ACC112 (cell line): ENCODE results near the gene RAB7B.
A peak's percentile ranks its signal among the peaks of the same experiment; 100 is the strongest.

ENCODE experiments used
- H2AFZ ChIP-seq: fragments of 200-600 bp; sonication (generic); one replicate; pipeline ENCODE4 v1.6.0; 2017; ENCODE audit warnings: antibody characterized with exemption, low read length; ENCODE audit not compliant: unreplicated experiment
- H3K27ac ChIP-seq: fragments of 200-600 bp; sonication (generic); 2 replicates; pipeline ENCODE4 v1.5.1; 2014; ENCODE audit warnings: low read depth, mild to moderate bottlenecking, antibody characterized with exemption, low read length, moderate library complexity
- H3K27me3 ChIP-seq: fragments of 200-600 bp; sonication (generic); 2 replicates; pipeline ENCODE4 v1.6.1; 2014; ENCODE audit warnings: mild to moderate bottlenecking, antibody characterized with exemption, low read length, moderate library complexity, mixed read lengths; ENCODE audit not compliant: insufficient read depth
- H3K36me3 ChIP-seq: fragments of 200-600 bp; sonication (generic); 2 replicates; pipeline ENCODE4 v1.6.1; 2016; ENCODE audit warnings: mild to moderate bottlenecking, antibody characterized with exemption, low read length, moderate library complexity, mixed read lengths; ENCODE audit not compliant: insufficient read depth
- H3K4me1 ChIP-seq: fragments of 200-600 bp; sonication (generic); one replicate; pipeline ENCODE4 v1.6.1; 2016; ENCODE audit warnings: low read length, mixed read lengths; ENCODE audit not compliant: insufficient read depth, unreplicated experiment, control insufficient read depth
- H3K4me3 ChIP-seq: fragments of 200-600 bp; sonication (generic); 2 replicates; pipeline ENCODE4 v1.5.1; 2014; ENCODE audit warnings: mild to moderate bottlenecking, low read depth, low read length
- H3K79me2 ChIP-seq: fragments of 200-600 bp; sonication (generic); one replicate; pipeline ENCODE4 v1.6.0; 2016; ENCODE audit warnings: low read length; ENCODE audit not compliant: control insufficient read depth, unreplicated experiment, insufficient read depth

RAB7B gene

DNA sequence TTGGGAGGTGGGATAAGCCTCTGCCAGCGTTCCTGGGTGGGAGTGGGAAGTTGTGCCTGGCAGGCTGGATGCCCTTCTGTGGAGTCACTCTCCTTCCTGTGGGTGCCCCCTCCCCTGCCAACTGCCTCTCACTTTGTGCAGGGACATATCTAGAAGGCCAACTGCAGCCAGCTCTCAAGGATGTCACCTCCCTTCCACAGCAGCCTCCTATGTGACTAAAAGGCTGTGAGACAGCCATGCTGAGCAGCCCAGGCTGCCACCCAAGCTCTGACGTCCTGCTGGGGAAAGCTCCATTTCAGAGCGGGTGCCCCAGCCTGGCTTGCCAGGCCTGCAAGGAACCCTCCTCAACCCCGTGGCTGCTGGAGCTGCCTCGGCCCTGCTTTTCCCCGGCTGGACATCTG, 40.4 kb downstream of the RAB7B start:
- Histone ChIP-seq H3K36me3 (no peaks in the 10 kb centered on the region), H3K27ac (no peak overlapping the region; the same call in 1 of the 2 replicates), H3K4me3 (no peak overlapping the region), H3K4me1 (peaks cover 31% of the 10 kb centered on the region), H3K79me2 (no peaks in the 10 kb centered on the region), H2AFZ (no peak overlapping the region), H3K27me3 (no peaks in the 10 kb centered on the region)

GRCh38 chr1:205961991-205962820, 41.0 kb downstream of the RAB7B start:
- Histone ChIP-seq H3K4me1 (peaks cover 31% of the 10 kb centered on the region), H3K36me3 (no peaks in the 10 kb centered on the region), H3K79me2 (no peaks in the 10 kb centered on the region), H3K4me3 (no peak overlapping the region), H3K27me3 (no peaks in the 10 kb centered on the region), H3K27ac (peak overlapping the region; percentile 1; the same call in 1 of the 2 replicates), H2AFZ (no peak overlapping the region)

DNA sequence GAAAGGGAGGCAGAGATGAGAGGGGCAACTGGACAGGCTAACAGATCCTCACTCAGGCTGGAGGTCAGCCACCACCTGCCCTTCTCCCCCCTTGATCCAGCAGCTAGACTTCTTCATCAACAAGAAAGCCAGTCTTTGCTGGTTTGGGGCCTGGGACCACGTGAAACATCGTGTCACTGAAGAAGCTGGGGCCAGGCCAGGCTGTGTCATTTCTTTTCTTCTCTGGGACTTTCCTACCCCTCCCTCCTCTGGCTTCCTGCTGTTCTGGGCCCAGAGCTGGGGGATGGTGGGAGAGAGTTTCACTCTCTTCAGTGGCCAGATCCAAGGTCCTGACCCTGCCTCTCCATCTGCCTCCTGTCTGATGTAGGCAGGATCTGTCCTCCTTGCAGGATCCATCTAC, 41.8 kb downstream of the RAB7B start:
- Histone ChIP-seq H3K27ac (peak overlapping the region; percentile 1; the same call in 1 of the 2 replicates), H2AFZ (no peak overlapping the region), H3K4me1 (peaks cover 31% of the 10 kb centered on the region), H3K79me2 (no peaks in the 10 kb centered on the region), H3K27me3 (no peaks in the 10 kb centered on the region), H3K36me3 (no peaks in the 10 kb centered on the region), H3K4me3 (no peak overlapping the region)

- H2AFZ ChIP-seq: no peak overlapping the region
- no peaks in the 10 kb centered on the region for H3K36me3 ChIP-seq
- H3K4me1 ChIP-seq: peaks cover 31% of the 10 kb centered on the region
- no peak overlapping the region for H3K27ac ChIP-seq
- H3K4me3 ChIP-seq: no peak overlapping the region
- no peaks in the 10 kb centered on the region for H3K27me3 ChIP-seq
- H3K79me2 ChIP-seq: no peaks in the 10 kb centered on the region
Observed at GRCh38 chr1:205959789-205960188, 43.4 kb downstream of the RAB7B start.

DNA sequence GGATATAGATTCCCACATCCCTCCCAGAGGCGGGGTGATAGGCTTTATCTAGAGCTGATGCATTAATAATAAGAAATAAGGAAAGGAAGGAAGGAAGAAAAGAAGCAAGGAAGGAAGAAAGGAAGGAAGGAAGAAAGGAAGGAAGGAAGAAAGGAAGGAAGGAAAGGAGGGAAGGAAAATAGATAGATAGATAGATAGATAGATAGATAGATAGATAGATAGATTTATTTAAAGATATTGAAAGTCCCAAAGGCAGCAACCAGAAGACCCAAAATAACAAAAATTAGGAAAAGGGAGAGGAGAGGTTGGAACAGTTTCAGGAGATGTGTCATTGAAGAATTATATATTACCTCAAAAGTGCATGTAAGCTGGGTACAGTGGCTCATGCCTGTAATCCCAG, 47.7 kb downstream of the RAB7B start:
- Histone ChIP-seq H3K79me2 (no peaks in the 10 kb centered on the region), H3K4me3 (no peak overlapping the region), H3K27ac (no peak overlapping the region), H3K36me3 (no peaks in the 10 kb centered on the region), H3K4me1 (peaks cover 19% of the 10 kb centered on the region), H3K27me3 (no peaks in the 10 kb centered on the region), H2AFZ (no peak overlapping the region)

DNA sequence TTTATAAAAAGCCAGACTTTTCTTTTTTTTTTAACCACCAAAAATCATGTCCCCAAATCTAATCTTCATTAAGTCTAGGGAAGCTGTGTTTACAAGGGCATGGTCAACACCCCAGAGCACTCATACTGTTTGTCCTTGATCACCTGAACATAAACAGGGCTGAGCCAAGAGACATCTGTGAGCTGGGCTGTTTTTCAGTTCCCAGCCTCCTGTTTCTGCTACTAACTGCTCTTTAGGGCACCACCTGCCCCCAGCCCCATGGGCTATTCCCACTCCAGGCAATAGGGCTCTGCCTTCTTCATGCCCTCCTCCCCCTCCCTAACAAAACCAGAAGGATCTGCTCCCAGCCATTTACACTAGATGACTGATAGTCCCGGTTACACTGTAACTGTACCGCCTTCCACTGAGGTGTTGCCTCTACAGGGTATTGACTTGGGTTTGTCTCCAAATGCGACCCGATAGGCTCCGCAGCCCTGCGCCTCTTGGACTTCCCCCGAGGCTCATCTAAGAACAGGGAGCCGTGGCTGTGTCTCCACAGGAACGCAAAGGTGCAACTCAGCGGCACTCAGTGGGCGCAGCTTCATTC, 48.3 kb downstream of the RAB7B start:
- Histone ChIP-seq H3K4me3 (no peak overlapping the region), H3K36me3 (no peaks in the 10 kb centered on the region), H3K79me2 (no peaks in the 10 kb centered on the region), H2AFZ (no peak overlapping the region), H3K27me3 (no peaks in the 10 kb centered on the region), H3K4me1 (peaks cover 24% of the 10 kb centered on the region), H3K27ac (no peak overlapping the region)

DNA sequence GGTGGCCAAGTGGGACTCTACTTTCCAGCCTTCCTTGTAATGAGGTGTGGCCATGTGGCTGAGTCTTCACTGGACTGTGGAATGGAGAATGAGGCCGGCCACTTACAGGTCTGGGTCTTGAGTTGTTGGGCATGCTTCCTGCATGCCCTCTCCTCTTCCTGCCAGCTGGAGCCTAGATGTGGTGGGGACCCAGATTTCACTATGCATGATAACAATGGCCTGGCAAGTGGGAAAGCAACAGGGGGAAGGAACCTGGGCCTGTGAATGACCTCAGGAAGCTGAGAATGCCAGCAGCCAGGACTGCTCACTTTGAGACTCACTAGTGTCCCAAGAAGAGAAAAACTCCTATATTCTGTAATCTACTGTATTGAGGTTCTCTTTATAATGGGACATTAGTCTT, 51.4 kb downstream of the RAB7B start:
- peaks cover 26% of the 10 kb centered on the region for H3K4me1 ChIP-seq
- H2AFZ ChIP-seq: no peak overlapping the region
- H3K27ac ChIP-seq: no peak overlapping the region
- H3K36me3 ChIP-seq: no peaks in the 10 kb centered on the region
- no peaks in the 10 kb centered on the region for H3K79me2 ChIP-seq
- no peak overlapping the region for H3K4me3 ChIP-seq
- H3K27me3 ChIP-seq: peaks cover 2% of the 10 kb centered on the region; the same call in 1 of the 2 replicates

DNA sequence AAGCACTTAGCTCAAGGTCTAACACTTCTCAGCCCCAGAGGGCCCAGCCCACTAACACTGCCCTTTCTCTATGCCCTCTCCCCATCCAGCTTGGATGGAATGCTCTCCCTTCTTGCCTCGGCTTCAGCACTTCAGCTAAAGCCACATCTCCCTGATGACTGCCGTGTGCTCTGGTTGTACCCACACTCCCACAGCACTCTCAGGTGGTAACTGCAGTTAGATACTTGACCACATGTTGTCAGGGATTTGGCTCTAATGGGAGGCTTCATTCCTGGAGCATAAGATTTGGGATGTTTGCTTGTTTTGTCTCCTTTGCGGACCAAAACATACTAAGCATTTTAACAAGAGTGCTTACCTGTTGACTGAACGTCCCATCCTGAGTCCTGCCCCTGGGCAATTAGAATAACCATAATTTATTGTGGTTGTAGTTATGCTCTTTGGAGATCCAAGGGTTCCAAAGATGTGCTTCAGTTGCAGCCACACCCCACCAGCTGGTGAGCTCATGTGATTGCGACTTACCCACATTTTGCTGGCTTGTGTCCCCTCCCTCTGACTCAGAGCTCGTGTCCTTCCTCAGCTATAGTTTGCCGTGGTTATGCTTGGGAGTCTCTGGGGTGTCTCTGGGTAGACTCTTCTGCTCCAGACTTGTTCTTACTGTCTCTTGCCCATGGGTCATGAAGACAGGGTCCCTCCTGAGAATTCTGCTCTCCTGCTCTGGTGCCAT, 52.2 kb downstream of the RAB7B start:
- Histone ChIP-seq H3K4me1 (peaks cover 26% of the 10 kb centered on the region), H3K27me3 (peaks cover 10% of the 10 kb centered on the region), H3K27ac (peak overlapping the region; percentile 9; the same call in 1 of the 2 replicates), H3K36me3 (no peaks in the 10 kb centered on the region), H2AFZ (no peak overlapping the region), H3K79me2 (no peaks in the 10 kb centered on the region), H3K4me3 (no peak overlapping the region)

DNA sequence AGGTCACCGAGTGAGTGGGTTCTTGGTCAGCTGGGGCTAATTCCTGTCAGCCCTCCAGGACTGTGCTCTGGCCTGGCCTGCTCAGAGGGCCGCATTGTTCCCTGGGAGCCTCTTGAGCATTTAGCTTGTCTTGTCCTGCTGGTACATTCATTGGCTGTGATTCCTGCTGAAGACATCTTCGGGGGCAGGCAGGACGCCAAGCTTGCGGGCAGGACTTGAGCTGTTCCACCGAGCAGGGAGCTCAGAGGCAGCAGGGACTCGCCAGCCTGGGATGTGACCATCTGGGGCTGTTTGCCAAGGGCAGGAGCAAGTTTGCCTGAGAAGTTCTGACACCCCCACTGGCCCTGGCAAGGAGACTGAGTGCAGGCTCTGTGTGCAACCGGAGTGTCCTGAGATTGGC, 52.9 kb downstream of the RAB7B start:
- no peaks in the 10 kb centered on the region for H3K36me3 ChIP-seq
- H2AFZ ChIP-seq: no peak overlapping the region
- peak overlapping the region; percentile 9 for H3K27ac ChIP-seq
- H3K4me3 ChIP-seq: no peak overlapping the region
- peaks cover 17% of the 10 kb centered on the region for H3K27me3 ChIP-seq
- H3K4me1 ChIP-seq: peaks cover 26% of the 10 kb centered on the region
- H3K79me2 ChIP-seq: no peaks in the 10 kb centered on the region

GRCh38 chr1:205949753-205950152, 53.4 kb downstream of the RAB7B start:
- H3K4me3 ChIP-seq: no peak overlapping the region
- no peaks in the 10 kb centered on the region for H3K36me3 ChIP-seq
- no peaks in the 10 kb centered on the region for H3K79me2 ChIP-seq
- peaks cover 22% of the 10 kb centered on the region for H3K27me3 ChIP-seq
- H3K4me1 ChIP-seq: peaks cover 26% of the 10 kb centered on the region
- H3K27ac ChIP-seq: no peak overlapping the region; the same call in 1 of the 2 replicates
- no peak overlapping the region for H2AFZ ChIP-seq
